ENCODE data around the gene NDUFS7.

Gene NDUFS7

GRCh38 chr19:1420590-1420989 lies 36.9 kb downstream of the NDUFS7 start:
- no peaks in the 10 kb centered on the region for H3K27me3 ChIP-seq (ENCODE audit: control insufficient read depth, insufficient read depth, low read length)
- H3K36me3 ChIP-seq (ENCODE audit: control insufficient read depth, insufficient read depth, low read length), result peaks cover 9% of the 10 kb centered on the region
- H3K4me3 ChIP-seq (ENCODE audit: low read length), result no peak overlapping the region
- peaks cover 36% of the 10 kb centered on the region for H3K4me1 ChIP-seq (ENCODE audit: control insufficient read depth, insufficient read depth, low read length)
- no peaks in the 10 kb centered on the region for H3K9me3 ChIP-seq (ENCODE audit: control insufficient read depth, low read length)
- H3K9ac ChIP-seq (ENCODE audit: low read length), result no peak overlapping the region

- Histone ChIP-seq H3K4me1 (ENCODE audit: control insufficient read depth, insufficient read depth, low read length) (peaks cover 28% of the 10 kb centered on the region), H3K36me3 (ENCODE audit: control insufficient read depth, insufficient read depth, low read length) (peaks cover 10% of the 10 kb centered on the region), H3K4me3 (ENCODE audit: low read length) (no peak overlapping the region), H3K9ac (ENCODE audit: low read length) (no peak overlapping the region), H3K27me3 (ENCODE audit: control insufficient read depth, insufficient read depth, low read length) (no peaks in the 10 kb centered on the region), H3K9me3 (ENCODE audit: control insufficient read depth, low read length) (no peaks in the 10 kb centered on the region)
These were observed 37.7 kb downstream of the NDUFS7 start for GRCh38 chr19:1421218-1421957.

GRCh38 chr19:1421958-1422305 lies 38.2 kb downstream of the NDUFS7 start:
- H3K4me1 ChIP-seq (ENCODE audit: control insufficient read depth, insufficient read depth, low read length), result peaks cover 22% of the 10 kb centered on the region
- H3K9me3 ChIP-seq (ENCODE audit: control insufficient read depth, low read length), result no peaks in the 10 kb centered on the region
- H3K36me3 ChIP-seq (ENCODE audit: control insufficient read depth, insufficient read depth, low read length), result peaks cover 10% of the 10 kb centered on the region
- no peak overlapping the region for H3K4me3 ChIP-seq (ENCODE audit: low read length)
- H3K9ac ChIP-seq (ENCODE audit: low read length), result no peak overlapping the region
- no peaks in the 10 kb centered on the region for H3K27me3 ChIP-seq (ENCODE audit: control insufficient read depth, insufficient read depth, low read length)

GRCh38 chr19:1422360-1422759 lies 38.7 kb downstream of the NDUFS7 start:
- no peak overlapping the region for H3K4me3 ChIP-seq (ENCODE audit: low read length)
- H3K4me1 ChIP-seq (ENCODE audit: control insufficient read depth, insufficient read depth, low read length), result peaks cover 18% of the 10 kb centered on the region
- peaks cover 10% of the 10 kb centered on the region for H3K36me3 ChIP-seq (ENCODE audit: control insufficient read depth, insufficient read depth, low read length)
- H3K27me3 ChIP-seq (ENCODE audit: control insufficient read depth, insufficient read depth, low read length), result no peaks in the 10 kb centered on the region
- H3K9ac ChIP-seq (ENCODE audit: low read length), result no peak overlapping the region
- no peaks in the 10 kb centered on the region for H3K9me3 ChIP-seq (ENCODE audit: control insufficient read depth, low read length)

- Histone ChIP-seq H3K36me3 (ENCODE audit: control insufficient read depth, insufficient read depth, low read length) (peaks cover 10% of the 10 kb centered on the region), H3K4me3 (ENCODE audit: low read length) (no peak overlapping the region), H3K9me3 (ENCODE audit: control insufficient read depth, low read length) (no peaks in the 10 kb centered on the region), H3K9ac (ENCODE audit: low read length) (no peak overlapping the region), H3K4me1 (ENCODE audit: control insufficient read depth, insufficient read depth, low read length) (peaks cover 14% of the 10 kb centered on the region), H3K27me3 (ENCODE audit: control insufficient read depth, insufficient read depth, low read length) (no peaks in the 10 kb centered on the region)
These were observed 39.2 kb downstream of the NDUFS7 start for GRCh38 chr19:1422943-1423342.

GRCh38 chr19:1423436-1424191 lies 39.9 kb downstream of the NDUFS7 start:
- Histone ChIP-seq H3K4me1 (ENCODE audit: control insufficient read depth, insufficient read depth, low read length) (peaks cover 7% of the 10 kb centered on the region), H3K4me3 (ENCODE audit: low read length) (no peak overlapping the region), H3K27me3 (ENCODE audit: control insufficient read depth, insufficient read depth, low read length) (no peaks in the 10 kb centered on the region), H3K9me3 (ENCODE audit: control insufficient read depth, low read length) (no peaks in the 10 kb centered on the region), H3K9ac (ENCODE audit: low read length) (no peak overlapping the region), H3K36me3 (ENCODE audit: control insufficient read depth, insufficient read depth, low read length) (peaks cover 10% of the 10 kb centered on the region)

- no peak overlapping the region for H3K4me3 ChIP-seq (ENCODE audit: low read length)
- H3K36me3 ChIP-seq (ENCODE audit: control insufficient read depth, insufficient read depth, low read length), result peaks cover 8% of the 10 kb centered on the region
- no peaks in the 10 kb centered on the region for H3K9me3 ChIP-seq (ENCODE audit: control insufficient read depth, low read length)
- H3K27me3 ChIP-seq (ENCODE audit: control insufficient read depth, insufficient read depth, low read length), result no peaks in the 10 kb centered on the region
- peaks cover 10% of the 10 kb centered on the region for H3K4me1 ChIP-seq (ENCODE audit: control insufficient read depth, insufficient read depth, low read length)
- H3K9ac ChIP-seq (ENCODE audit: low read length), result no peak overlapping the region
These were observed 40.7 kb downstream of the NDUFS7 start for GRCh38 chr19:1424192-1424955.

- peaks cover 18% of the 10 kb centered on the region for H3K4me1 ChIP-seq (ENCODE audit: control insufficient read depth, insufficient read depth, low read length)
- no peaks in the 10 kb centered on the region for H3K27me3 ChIP-seq (ENCODE audit: control insufficient read depth, insufficient read depth, low read length)
- H3K4me3 ChIP-seq (ENCODE audit: low read length), result no peak overlapping the region
- H3K9me3 ChIP-seq (ENCODE audit: control insufficient read depth, low read length), result no peaks in the 10 kb centered on the region
- H3K36me3 ChIP-seq (ENCODE audit: control insufficient read depth, insufficient read depth, low read length), result peaks cover 8% of the 10 kb centered on the region
- H3K9ac ChIP-seq (ENCODE audit: low read length), result no peak overlapping the region
These were observed 41.6 kb downstream of the NDUFS7 start for GRCh38 chr19:1425102-1425837.

GRCh38 chr19:1425902-1426301 lies 42.2 kb downstream of the NDUFS7 start:
- no peak overlapping the region for H3K4me3 ChIP-seq (ENCODE audit: low read length)
- H3K9me3 ChIP-seq (ENCODE audit: control insufficient read depth, low read length), result no peaks in the 10 kb centered on the region
- no peak overlapping the region for H3K9ac ChIP-seq (ENCODE audit: low read length)
- H3K4me1 ChIP-seq (ENCODE audit: control insufficient read depth, insufficient read depth, low read length), result peaks cover 18% of the 10 kb centered on the region
- no peaks in the 10 kb centered on the region for H3K27me3 ChIP-seq (ENCODE audit: control insufficient read depth, insufficient read depth, low read length)
- peaks cover 8% of the 10 kb centered on the region for H3K36me3 ChIP-seq (ENCODE audit: control insufficient read depth, insufficient read depth, low read length)

GRCh38 chr19:1426736-1427135 lies 43.0 kb downstream of the NDUFS7 start:
- Histone ChIP-seq H3K4me3 (ENCODE audit: low read length) (no peak overlapping the region), H3K9me3 (ENCODE audit: control insufficient read depth, low read length) (no peaks in the 10 kb centered on the region), H3K36me3 (ENCODE audit: control insufficient read depth, insufficient read depth, low read length) (peaks cover 8% of the 10 kb centered on the region), H3K27me3 (ENCODE audit: control insufficient read depth, insufficient read depth, low read length) (no peaks in the 10 kb centered on the region), H3K9ac (ENCODE audit: low read length) (no peak overlapping the region), H3K4me1 (ENCODE audit: control insufficient read depth, insufficient read depth, low read length) (peaks cover 18% of the 10 kb centered on the region)

- Histone ChIP-seq H3K4me3 (ENCODE audit: low read length) (no peak overlapping the region), H3K4me1 (ENCODE audit: control insufficient read depth, insufficient read depth, low read length) (peaks cover 18% of the 10 kb centered on the region), H3K9me3 (ENCODE audit: control insufficient read depth, low read length) (no peaks in the 10 kb centered on the region), H3K27me3 (ENCODE audit: control insufficient read depth, insufficient read depth, low read length) (no peaks in the 10 kb centered on the region), H3K36me3 (ENCODE audit: control insufficient read depth, insufficient read depth, low read length) (peaks cover 8% of the 10 kb centered on the region), H3K9ac (ENCODE audit: low read length) (no peak overlapping the region)
These were observed 43.7 kb downstream of the NDUFS7 start for GRCh38 chr19:1427221-1427920.
